ENCODE data around the gene MPND. TPM values are rescaled to one million over a fixed set of nuclear protein-coding genes. Genes with fewer than 3 reads are reported as not detected.
"Not testable (repeated sequence)": the region's sequence is repeated elsewhere in the genome, so short reads cannot be mapped to it uniquely, and the experiment has no call there.

MPND gene
- total RNA-seq, 2 donors from 2014 or later = 21.1 to 22.3 TPM

- intact Hi-C loops (cut with DNase I) = no loop called here
- no peak for DNase-seq
- ATAC-seq = no peak
Observed at GRCh38 chr19:4316956-4317355, 26.4 kb upstream of the MPND start.

GRCh38 chr19:4318460-4318859 is 24.9 kb upstream of the MPND start:
- no peak for ATAC-seq

GRCh38 chr19:4319067-4319718 is 24.2 kb upstream of the MPND start:
- intact Hi-C loops (cut with DNase I) = no loop called here
- no peak for ATAC-seq
- no peak for DNase-seq

More at GRCh38 chr19:4318460-4318859, 24.9 kb upstream of the MPND start:
- intact Hi-C loops (cut with DNase I) = no loop called here
- no peak for DNase-seq

GRCh38 chr19:4320419-4320818 is 22.9 kb upstream of the MPND start:
- DNase-seq (no peak), ATAC-seq (no peak)
- intact Hi-C loops (cut with DNase I) = no loop called here

- intact Hi-C loops (cut with DNase I) = no loop called here
- DNase-seq (no peak), ATAC-seq (no peak)
Observed at GRCh38 chr19:4322942-4323665, 20.3 kb upstream of the MPND start.

- DNase-seq (no peak), ATAC-seq (no peak)
- intact Hi-C loops (cut with DNase I) = no loop called here
Observed at GRCh38 chr19:4323692-4324091, 19.7 kb upstream of the MPND start.

GRCh38 chr19:4324228-4324627 is 19.1 kb upstream of the MPND start:
- ATAC-seq (no peak), DNase-seq (no peak)
- intact Hi-C loops (cut with DNase I) = no loop called here

- intact Hi-C loops (cut with DNase I) = no loop called here
- DNase-seq = no peak
- no peak for ATAC-seq
Observed at GRCh38 chr19:4326215-4326836, 17.0 kb upstream of the MPND start.

- no peak for DNase-seq
- intact Hi-C loops (cut with DNase I) = no loop called here
- ATAC-seq = no peak
Observed at GRCh38 chr19:4326837-4327251, 16.5 kb upstream of the MPND start.

GRCh38 chr19:4327252-4327876 is 16.0 kb upstream of the MPND start:
- intact Hi-C loops (cut with DNase I) = no loop called here
- ATAC-seq = peak; percentile 38 to 75
- peak; percentile 82 for DNase-seq

GRCh38 chr19:4327877-4328242 is 15.5 kb upstream of the MPND start:
- DNase-seq = no peak
- intact Hi-C loops (cut with DNase I) = no loop called here
- no peak for ATAC-seq

GRCh38 chr19:4328243-4328990 is 14.9 kb upstream of the MPND start:
- intact Hi-C loops (cut with DNase I) = no loop called here
- DNase-seq (peak; percentile 94), ATAC-seq (peak; percentile 93 to 94)

GRCh38 chr19:4328991-4329681 is 14.2 kb upstream of the MPND start:
- intact Hi-C loops (cut with DNase I); DNase-seq; ATAC-seq: not testable (repeated sequence)

- intact Hi-C loops (cut with DNase I) = no loop called here
- no peak for DNase-seq
- no peak for ATAC-seq
Observed at GRCh38 chr19:4329858-4330257, 13.5 kb upstream of the MPND start.

GRCh38 chr19:4334929-4335570 is 8.3 kb upstream of the MPND start:
- intact Hi-C loops (cut with DNase I) = no loop called here
- ATAC-seq (no peak), DNase-seq (no peak)

- ATAC-seq = no peak
- intact Hi-C loops (cut with DNase I) = no loop called here
- DNase-seq = no peak
Observed at GRCh38 chr19:4337906-4338440, 5.4 kb upstream of the MPND start.

GRCh38 chr19:4338441-4339355 is 4.7 kb upstream of the MPND start, which contains the start of gene STAP2:
Gene STAP2, minus strand, starts transcription at chr19:4338827. Its CDS starts 74 bp downstream, at chr19:4338753.
- DNase-seq = no peak
- no peak for ATAC-seq
- intact Hi-C loops (cut with DNase I) = no loop called here

Data from left cardiac atrium (tissue), 4 donors.